ENCODE data around the gene RNF126. TPM values are rescaled to one million over a fixed set of nuclear protein-coding genes. Genes with fewer than 3 reads are reported as not detected.
A peak's percentile ranks its signal among the peaks of the same experiment; 100 is the strongest.

The RNF126 gene
- total RNA-seq, 1 experiment from 2014 or later = 44.8 TPM

- Mint-ChIP-seq H3K36me3 (ENCODE audit: insufficient read depth, unreplicated experiment) (peaks cover 18% of the 10 kb centered on the region), H3K27ac (ENCODE audit: unreplicated experiment) (peak overlapping the region; percentile 40), H3K9me3 (ENCODE audit: low read depth, unreplicated experiment) (no peaks in the 10 kb centered on the region), H3K4me3 (ENCODE audit: low read depth, unreplicated experiment) (peak overlapping the region; percentile 67), H3K27me3 (ENCODE audit: unreplicated experiment) (no peaks in the 10 kb centered on the region), H3K4me1 (ENCODE audit: low read depth, unreplicated experiment) (no peaks in the 10 kb centered on the region)
- DNase-seq = peak; percentile 81
- intact Hi-C loops (cut with micrococcal nuclease; ENCODE audit: unreplicated experiment) = no loop called here
- no TSS peak for BruUV-seq (replicated peaks)
- no peak for TF ChIP-seq CTCF (IDR thresholded peaks at IDR 0.05; ENCODE audit: unreplicated experiment)
- CTCF ChIA-PET = interaction anchor here (0.6 kb wide), 2 partner anchors 79 to 171 kb away, joined by 3 to 5 read pairs; no protein-coding TSS in a partner anchor
Observed at GRCh38 chr19:681029-682019, 18.3 kb upstream of the RNF126 start.

- no TSS peak for BruUV-seq (replicated peaks)
Observed at GRCh38 chr19:680287-681028, 17.4 kb upstream of the RNF126 start.

GRCh38 chr19:679418-680286, 16.6 kb upstream of the RNF126 start:
- CTCF ChIA-PET = interaction anchor here (1.2 kb wide), 1 partner anchor 55 kb away, joined by 6 read pairs; no protein-coding TSS in a partner anchor

More at GRCh38 chr19:680287-681028, 17.4 kb upstream of the RNF126 start:
- H3K9me3 Mint-ChIP-seq (ENCODE audit: low read depth, unreplicated experiment) = no peaks in the 10 kb centered on the region
- peak; percentile 96 for DNase-seq
- H3K4me1 Mint-ChIP-seq (ENCODE audit: low read depth, unreplicated experiment) = no peaks in the 10 kb centered on the region
- peak overlapping the region; percentile 40 for H3K27ac Mint-ChIP-seq (ENCODE audit: unreplicated experiment)
- peak overlapping the region; percentile 67 for H3K4me3 Mint-ChIP-seq (ENCODE audit: low read depth, unreplicated experiment)
- no peaks in the 10 kb centered on the region for H3K27me3 Mint-ChIP-seq (ENCODE audit: unreplicated experiment)
- peaks cover 18% of the 10 kb centered on the region for H3K36me3 Mint-ChIP-seq (ENCODE audit: insufficient read depth, unreplicated experiment)
- intact Hi-C loops (cut with micrococcal nuclease; ENCODE audit: unreplicated experiment) = no loop called here
- CTCF ChIA-PET = interaction anchor here (0.6 to 1.2 kb wide), 2 partner anchors 54 to 170 kb away, joined by 3 to 6 read pairs; no protein-coding TSS in a partner anchor
- TF ChIP-seq CTCF (IDR thresholded peaks at IDR 0.05; ENCODE audit: unreplicated experiment) = peak; percentile 19

More at GRCh38 chr19:679418-680286, 16.6 kb upstream of the RNF126 start:
- Mint-ChIP-seq H3K36me3 (ENCODE audit: insufficient read depth, unreplicated experiment) (peaks cover 18% of the 10 kb centered on the region), H3K4me1 (ENCODE audit: low read depth, unreplicated experiment) (no peaks in the 10 kb centered on the region), H3K27ac (ENCODE audit: unreplicated experiment) (no peak overlapping the region), H3K9me3 (ENCODE audit: low read depth, unreplicated experiment) (no peaks in the 10 kb centered on the region), H3K27me3 (ENCODE audit: unreplicated experiment) (no peaks in the 10 kb centered on the region), H3K4me3 (ENCODE audit: low read depth, unreplicated experiment) (peak overlapping the region; percentile 67)
- TF ChIP-seq CTCF (IDR thresholded peaks at IDR 0.05; ENCODE audit: unreplicated experiment) = no peak
- BruUV-seq (replicated peaks) = no TSS peak
- DNase-seq = peak; percentile 43
- intact Hi-C loops (cut with micrococcal nuclease; ENCODE audit: unreplicated experiment) = no loop called here
